NCI-H2171 treated with DMSO at 0.1 percent for 48 hours (cell line): ENCODE results near the gene CARMIL1.

ENCODE experiments used
- DNase-seq: peaks from one replicate; lab custom pipeline; 2025; lab: John Stamatoyannopoulos, UW

The CARMIL1 gene

GRCh38 chr6:25311331-25311840, 32.2 kb downstream of the CARMIL1 start:
- DNase-seq = no peak

DNA sequence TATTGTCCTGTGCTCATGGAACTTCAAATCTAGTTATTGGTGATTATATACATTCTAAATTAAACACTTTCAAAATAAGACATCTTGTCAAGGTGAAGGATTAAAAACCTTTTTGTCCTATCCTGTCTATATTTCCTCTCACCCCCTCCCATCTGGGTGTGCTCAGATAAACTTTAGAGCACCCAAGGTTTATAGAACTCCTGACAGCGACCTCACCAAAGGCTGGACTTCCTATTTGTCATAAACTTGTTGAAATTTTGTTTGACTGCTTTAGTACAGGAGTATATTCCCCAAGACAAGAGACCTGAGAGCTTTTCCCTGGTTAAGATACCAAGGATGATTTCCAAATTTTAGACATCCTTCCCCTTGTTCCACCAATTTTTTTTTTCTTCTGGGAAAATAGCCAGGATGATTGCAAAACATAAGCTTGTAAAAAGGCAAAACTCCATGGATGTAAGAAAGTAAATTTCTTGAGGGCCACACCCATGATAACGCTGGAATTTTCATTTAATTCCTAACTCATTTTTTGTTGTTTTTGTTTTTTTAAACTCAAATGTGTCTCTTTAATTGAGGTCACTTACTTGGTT, 33.0 kb downstream of the CARMIL1 start:
- DNase-seq = no peak

DNA sequence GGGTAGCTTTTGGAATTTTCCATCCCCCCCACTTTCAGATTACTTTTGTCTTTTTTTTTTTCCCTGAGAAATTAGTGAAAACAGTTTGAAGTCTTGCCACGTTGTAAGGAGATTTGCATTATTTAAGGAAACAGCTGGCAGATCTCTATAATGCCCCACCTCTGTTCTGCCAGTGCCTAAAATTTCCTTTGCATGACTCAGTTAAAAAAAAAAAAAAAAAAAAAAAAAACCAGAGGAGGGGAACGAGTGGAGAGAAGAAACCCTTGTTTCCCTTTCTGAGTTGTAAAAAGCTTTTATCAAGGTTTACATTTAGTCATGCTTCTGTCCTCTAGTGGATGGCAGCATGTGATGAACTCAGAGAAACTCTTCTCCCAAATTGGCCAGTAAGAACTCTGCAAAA, 33.5 kb downstream of the CARMIL1 start:
- no peak for DNase-seq

GRCh38 chr6:25314509-25315175, 35.5 kb downstream of the CARMIL1 start:
- DNase-seq = no peak

DNA sequence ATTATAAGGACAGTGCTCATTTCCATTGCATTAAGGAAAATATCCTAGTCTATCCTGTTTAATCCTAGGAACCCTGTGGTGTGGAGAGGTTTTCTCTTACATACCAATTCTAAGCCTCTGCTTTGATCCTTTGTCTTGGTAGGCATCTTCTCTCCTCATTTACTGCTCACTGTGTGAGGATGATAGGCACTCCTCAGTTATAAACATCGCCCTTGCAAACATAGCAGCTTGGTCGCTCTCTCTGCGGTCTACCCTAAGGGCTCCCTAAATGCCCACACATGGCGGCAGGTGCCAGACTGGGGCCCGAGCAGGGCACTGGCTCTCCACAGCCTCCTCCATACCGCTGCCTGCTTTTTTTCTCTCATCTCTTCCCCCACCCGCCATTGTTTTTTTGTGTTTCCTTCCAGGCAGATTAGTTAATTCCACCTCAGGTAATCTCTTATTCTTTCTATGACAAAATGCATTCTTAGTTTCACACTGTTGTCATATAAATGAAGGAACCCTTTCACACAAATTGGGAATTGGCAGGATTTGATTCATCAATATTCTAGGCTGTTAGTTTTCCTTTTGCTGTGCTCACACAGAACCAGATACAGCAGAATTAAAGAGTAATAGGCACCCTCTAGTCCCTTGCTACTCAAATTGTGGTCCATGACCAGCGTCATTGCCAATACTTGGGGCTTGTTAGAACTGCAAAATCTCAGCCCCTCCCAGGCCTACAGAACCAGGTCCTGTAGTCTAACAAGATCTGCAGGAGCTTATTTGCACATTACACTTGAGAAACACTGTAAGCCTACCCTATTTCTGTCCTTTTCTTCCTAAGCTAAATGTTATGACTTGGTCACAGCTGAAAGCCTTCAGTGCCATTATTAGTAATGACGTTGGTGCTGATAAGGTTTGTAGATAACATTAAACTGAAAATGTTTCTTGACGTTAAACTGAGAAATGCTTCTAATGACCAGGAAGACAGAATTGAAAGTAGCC, 36.3 kb downstream of the CARMIL1 start:
- DNase-seq = no peak

DNA sequence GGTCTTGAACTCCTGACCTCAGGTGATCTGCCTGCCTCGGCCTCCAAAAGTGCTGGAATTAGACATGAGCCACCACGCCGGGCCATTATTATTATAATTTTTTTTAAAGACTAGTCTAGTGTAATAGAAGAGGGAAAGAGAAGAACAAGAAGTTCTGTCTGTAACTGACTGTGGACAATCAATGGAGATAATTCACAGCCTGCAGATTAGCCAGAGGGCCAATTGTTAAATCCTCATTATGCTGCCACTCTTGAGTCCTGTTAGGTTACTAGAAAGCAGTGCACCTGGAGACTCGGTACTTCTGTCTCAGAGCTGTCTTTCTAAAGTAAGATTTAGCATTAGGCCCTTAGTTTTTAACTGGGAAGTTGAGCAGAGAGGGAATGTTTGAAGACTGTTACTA, 37.5 kb downstream of the CARMIL1 start:
- no peak for DNase-seq

- DNase-seq = peak; percentile 81
These were observed 39.4 kb downstream of the CARMIL1 start for GRCh38 chr6:25318589-25318988.

- DNase-seq = no peak
These were observed 41.3 kb downstream of the CARMIL1 start for GRCh38 chr6:25320459-25320858.

DNA sequence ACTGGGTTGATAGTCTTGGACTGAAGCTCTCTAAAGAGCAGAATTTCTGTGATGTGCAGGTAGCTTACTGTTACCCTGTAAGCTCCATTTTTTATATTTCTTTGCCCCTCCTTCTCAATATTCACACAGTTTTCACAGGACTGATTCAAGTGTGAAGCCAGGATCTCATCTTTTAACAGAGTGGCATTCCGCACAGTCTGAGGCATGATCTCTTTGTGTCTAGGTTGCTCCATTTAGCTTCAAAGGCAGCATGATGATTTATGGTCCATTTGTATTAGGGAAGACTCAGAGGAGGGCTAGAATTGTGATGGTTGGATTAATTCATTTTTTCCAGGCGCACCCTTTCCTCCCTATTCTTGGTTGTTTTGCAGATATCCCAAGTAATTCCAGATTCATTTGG, 43.5 kb downstream of the CARMIL1 start:
- DNase-seq = no peak

DNA sequence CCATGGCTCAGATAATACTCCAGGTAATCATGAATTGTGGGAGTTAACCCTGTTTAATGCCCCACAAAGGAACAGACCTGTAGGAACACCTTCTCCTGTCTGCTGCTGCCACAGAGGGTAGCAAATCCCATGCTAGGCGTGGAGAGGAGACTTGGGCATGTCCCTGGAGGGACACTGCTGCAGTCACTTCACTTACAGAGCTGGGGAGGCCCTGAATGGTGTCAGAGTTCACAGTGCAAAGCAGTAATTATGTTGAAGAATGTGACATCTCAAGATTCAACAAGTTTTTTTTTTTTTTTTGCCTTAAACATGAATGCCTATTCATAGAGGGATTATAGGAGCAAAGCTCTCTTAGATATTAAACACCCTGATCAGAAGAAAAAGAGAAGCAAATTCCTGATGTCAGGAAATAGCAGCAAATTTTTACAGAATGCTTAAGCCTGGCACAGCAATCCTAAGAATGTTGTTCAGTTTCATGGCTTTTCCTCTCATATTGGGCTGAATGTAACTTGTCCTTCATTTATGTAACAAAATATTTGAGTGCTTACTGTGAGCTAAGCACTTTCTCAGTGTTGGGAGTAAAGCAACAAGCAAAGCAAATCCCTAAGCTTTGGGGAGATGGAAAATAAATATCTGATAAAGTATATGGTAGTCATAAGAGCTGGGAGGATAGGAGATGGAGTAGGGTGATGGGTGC, 45.0 kb downstream of the CARMIL1 start:
- DNase-seq = no peak

DNA sequence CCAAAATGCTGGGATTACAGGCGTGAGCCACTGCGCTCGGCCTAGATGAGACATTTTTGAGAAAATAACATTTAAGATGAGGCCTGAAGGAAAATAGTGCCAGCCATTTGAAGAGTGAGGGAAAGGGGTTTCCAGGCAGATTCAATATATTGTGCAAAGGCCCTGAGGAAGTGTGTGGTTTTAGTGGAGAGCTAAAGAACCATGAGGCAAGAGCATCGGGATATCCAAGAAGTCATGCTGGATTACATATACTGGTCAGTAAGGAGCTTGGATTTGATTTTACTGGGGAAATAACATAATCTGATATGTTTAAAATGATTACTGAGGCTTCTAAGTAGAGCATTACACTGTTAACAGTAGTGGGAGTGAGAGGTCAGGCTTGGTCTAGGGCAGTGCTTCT, 47.0 kb downstream of the CARMIL1 start:
- DNase-seq = no peak

DNA sequence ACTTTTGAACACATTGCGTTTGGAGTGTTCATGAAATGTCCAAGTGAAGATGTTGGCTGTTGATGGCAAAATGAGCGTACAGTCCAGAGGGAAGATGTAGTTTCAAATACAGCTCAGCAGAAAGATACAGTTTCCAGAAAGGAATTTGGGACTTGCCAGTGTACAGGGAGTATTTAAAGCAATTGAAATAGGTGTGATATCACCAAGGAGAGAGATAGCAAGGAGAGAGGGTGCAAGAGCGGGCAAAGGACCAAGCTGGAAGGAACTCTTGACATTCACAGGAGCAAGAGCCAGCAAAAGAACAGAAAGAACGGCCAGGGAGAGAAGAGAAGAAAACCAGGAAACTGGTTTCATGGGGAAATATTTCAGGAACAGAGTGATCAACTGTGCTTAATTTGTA, 47.8 kb downstream of the CARMIL1 start:
- DNase-seq = no peak

DNA sequence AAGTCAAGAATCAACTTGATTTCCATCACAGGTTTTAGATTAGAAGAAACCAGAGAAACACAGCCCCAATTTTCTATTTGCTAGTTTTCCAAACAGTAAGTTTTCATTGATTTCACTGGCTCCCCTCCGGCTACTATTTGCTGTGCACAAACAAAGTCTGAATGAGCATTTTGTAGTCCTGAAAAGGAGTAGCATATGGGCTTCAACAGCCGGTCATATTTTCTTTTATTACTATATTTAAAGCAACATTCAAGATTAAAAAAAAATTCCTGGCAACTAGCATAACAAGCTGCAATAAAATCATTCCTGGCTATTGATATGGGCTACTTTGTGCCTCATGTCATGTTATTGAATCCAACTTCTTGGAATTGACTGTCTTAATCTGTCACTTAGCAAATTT, 48.3 kb downstream of the CARMIL1 start:
- DNase-seq = peak; percentile 22

DNA sequence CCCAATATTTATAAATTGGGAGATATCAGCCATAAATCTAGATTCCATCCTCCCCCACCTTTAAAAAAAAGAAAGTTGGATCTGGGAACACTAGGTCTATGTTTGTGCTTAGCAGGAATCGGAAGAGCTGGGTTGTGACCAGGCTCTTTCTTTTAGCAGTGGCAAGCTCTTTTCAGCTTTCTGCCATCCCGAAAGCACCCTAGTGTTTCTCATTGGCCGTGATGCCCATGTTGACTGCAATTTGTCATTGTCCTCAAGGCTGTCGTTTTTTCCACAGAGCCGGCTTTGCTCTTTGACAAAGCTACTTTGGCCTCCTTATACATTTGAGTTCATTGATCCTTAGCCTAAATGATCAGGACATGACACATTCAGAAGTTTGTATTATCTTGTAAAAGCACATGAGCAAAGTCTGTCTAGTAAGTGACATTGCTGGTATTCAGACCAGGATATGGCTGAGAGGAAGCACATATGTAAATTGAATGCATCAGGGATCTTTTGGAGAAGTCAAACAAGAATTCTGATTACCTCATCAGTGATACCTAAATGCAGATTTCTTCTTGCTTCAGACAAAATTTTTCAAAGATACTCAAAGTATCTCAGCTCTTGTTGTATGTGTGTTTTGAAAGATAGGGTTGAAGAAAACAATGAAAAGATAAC, 50.1 kb downstream of the CARMIL1 start:
- no peak for DNase-seq

- DNase-seq = no peak
These were observed 50.8 kb downstream of the CARMIL1 start for GRCh38 chr6:25329982-25330381.

DNA sequence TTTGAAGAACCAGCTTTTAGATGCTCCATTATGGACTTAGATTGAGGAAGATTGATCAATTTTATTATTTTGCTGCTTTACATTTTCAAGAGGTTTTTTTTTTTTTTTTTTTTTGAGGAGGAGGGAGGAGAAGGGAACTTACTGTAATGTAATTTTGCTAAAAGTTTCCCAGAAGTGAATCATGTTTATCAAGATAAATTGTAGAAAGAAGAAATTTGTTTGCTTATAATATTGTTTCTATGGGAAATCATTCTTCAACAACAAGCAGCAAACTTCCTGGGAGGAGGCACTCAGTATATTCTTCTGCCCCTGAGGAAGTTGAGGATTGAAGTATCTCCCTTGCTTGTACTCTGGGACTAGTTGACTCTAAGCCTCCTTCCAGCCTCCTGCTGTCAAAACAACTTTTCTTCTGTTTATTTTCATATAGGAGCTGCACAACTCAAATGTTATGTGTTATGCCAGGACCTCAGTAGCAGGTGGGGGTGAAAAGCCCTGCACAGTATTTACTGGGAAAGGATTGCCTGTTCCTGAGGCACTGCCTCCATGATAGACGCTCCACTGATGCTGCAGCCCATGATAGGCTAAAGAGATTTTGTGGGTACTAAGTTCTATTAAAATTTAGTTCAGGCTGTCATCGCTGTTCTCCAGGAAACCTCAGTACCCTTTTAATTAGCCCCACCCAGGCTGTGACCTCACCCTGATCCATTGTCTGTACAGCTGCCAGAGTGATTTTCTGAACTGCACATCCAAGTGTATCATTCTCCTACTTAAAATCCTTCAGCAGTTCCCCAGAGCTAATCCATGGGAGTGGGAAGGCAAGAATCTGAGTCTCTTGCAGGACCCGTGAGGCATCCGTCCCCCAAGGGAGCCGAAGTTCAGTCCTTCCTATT, 51.9 kb downstream of the CARMIL1 start:
- peak; percentile 9 for DNase-seq

DNA sequence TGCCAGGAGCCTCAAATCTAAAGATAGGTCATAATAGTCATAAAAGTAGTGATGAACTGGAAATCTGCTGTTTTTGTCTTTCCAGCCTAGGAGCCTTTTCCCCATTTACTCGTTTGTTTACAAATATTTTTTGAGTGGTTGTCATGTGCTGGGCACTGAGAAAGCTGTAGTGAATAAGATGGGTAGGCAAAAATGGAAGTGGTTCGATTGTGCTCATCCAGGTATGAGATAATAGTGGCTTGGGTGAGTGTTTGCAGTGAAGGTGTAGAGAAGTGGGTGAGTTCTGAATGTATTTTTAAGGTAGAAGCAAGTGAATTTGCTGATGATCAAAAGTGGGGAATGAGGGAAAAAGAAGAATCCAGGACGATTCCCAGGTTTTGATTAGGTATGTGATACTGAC, 53.0 kb downstream of the CARMIL1 start:
- DNase-seq = no peak

DNA sequence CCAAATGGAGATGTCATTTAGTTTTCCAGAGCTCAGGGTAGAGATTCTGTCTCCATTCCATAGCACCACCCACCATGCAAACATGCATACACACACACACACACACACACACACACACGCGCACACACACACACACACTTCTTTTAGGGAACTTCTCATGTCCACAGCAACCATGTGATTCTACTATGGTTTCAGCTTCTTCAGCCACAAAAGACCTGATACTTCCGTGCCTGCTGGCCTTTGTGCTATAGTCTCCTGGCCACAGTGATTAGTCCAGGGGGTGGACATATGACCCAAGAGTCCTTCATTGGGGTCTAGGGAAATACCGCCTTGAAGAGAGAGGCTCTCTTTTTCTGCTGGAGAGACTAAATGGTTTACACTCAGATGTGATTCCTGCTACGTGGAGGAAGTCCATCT, 53.5 kb downstream of the CARMIL1 start:
- no peak for DNase-seq

- no peak for DNase-seq
These were observed 54.3 kb downstream of the CARMIL1 start for GRCh38 chr6:25333471-25333870.

DNA sequence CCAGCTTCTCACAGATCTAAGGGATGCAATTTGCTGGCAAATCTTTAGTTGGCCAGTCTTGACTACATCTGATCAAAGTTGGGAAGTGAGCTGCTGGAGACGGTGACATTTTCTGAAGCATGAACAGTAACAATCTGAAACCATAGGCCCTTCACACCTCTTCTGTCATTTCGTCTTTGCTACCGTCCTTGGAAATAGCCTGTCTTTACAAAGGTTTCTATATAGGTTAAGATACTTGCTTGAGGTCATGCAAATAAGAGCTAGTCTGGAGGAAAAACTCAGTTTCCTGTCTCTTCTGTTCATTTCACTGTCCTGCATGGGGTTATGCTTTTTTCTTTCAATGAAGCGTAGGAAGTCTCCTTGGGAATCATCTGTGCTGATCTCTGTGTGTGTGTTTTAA, 55.6 kb downstream of the CARMIL1 start:
- DNase-seq = no peak

DNA sequence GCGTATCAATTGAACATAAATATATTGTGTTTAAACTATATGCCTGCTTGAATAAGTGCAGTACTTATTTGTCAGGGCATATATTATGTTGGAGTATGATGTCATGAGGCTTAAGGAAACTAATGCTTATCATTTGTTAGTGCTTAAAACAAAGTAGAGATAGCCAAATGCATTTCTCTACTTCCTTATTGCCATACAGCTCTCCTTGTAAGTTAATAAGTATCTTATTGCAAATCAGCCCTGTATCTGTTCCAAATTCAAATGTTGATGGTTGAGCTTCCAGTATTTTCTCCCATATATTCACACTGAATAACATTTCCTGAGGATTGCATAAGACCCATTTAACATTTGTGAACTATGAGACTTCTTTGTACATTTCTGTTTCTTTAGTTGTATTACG, 57.8 kb downstream of the CARMIL1 start:
- no peak for DNase-seq
